Testis (tissue), 3 donors: Measurements from ENCODE around the gene ETAA1. TPM values are rescaled to one million over a fixed set of nuclear protein-coding genes. Genes with fewer than 3 reads are reported as not detected.
A peak's percentile ranks its signal among the peaks of the same experiment; 100 is the strongest.

Experiments
- DNase-seq: peaks from one replicate; pipeline ENCODE4 v3.0.0-alpha.2; 2019
- H3K27ac ChIP-seq, 2 donors: fragments of 200-600 bp; sonication (generic); one replicate each; pipeline ENCODE4 v1.5.1; 2019
- H3K27me3 ChIP-seq: fragments of 200-600 bp; sonication (generic); one replicate; pipeline ENCODE4 v1.5.1; 2019
- H3K36me3 ChIP-seq: fragments of 200-600 bp; sonication (generic); one replicate; pipeline ENCODE4 v1.5.1; 2017; ENCODE audit warnings: low read depth; ENCODE audit errors: missing control alignments
- H3K4me1 ChIP-seq: fragments of 200-600 bp; sonication (generic); one replicate; pipeline ENCODE4 v1.5.1; 2019
- H3K4me3 ChIP-seq, 2 donors: fragments of 200-600 bp; sonication (generic); one replicate each; pipeline ENCODE4 v1.5.1; 2017 to 2019
- H3K9me3 ChIP-seq: fragments of 200-600 bp; sonication (generic); one replicate; pipeline ENCODE4 v1.5.1; 2017
- CTCF ChIP-seq, 3 experiments: fragments of 450-650 bp in 2 of 3; fragments of 200-600 bp in 1 of 3; sonication (generic) in 1 of 3; IDR thresholded peaks; one replicate each; pipeline ENCODE4 v1.5.1; 2016 to 2019; ENCODE audit warnings: antibody characterized with exemption in 3 of 3, mild to moderate bottlenecking in 2 of 3, moderate library complexity in 1 of 3
- POLR2A ChIP-seq: fragments of 450-650 bp; IDR thresholded peaks from one replicate; pipeline ENCODE4 v1.6.1; 2017; ENCODE audit warnings: antibody characterized with exemption, mild to moderate bottlenecking, moderate library complexity
- WGBS, 2 donors: methylation state at CpG; one replicate each; pipeline ENCODE4 v1.1.5; 2018; 5-methylcytosine and 5-hydroxymethylcytosine counted together
- intact Hi-C: fragments of 100-400 bp; cut with DNase I; formaldehyde crosslinking; loops from one replicate; pipeline ENCODE4 v1.15.1; 2023; ENCODE audit warnings: low total_unique reads
- polyA plus RNA-seq: library from polyadenylated mRNA; stranded (reverse); fragments of 350-450 nt; fragmentation: Illumina TruSeq; extraction: RNeasy Lipid Tissue Mini Kit (QIAGEN cat#74804); gene quantifications from one replicate; pipeline ENCODE4 v1.2.3, GENCODE V29; 2014; ENCODE audit warnings: low read depth, low replicate concordance; ENCODE audit not compliant: insufficient read depth
- total RNA-seq, 2 donors: library from RNA; depleted of rRNA; stranded (reverse); fragments of >200 nt; gene quantifications; one replicate each; pipeline ENCODE4 v1.2.3, GENCODE V29; 2016

ETAA1 gene
- total and polyA plus RNA-seq, 3 donors from 2014 or later: 4.4 to 19.2 (median 18.7) TPM

GRCh38 chr2:67378555-67378954 lies 18.6 kb upstream of the ETAA1 start:
- H3K27me3 ChIP-seq: no peaks in the 10 kb centered on the region
- no peak for DNase-seq
- H3K4me1 ChIP-seq: no peaks in the 10 kb centered on the region
- no peaks in the 10 kb centered on the region for H3K9me3 ChIP-seq
- intact Hi-C loops: no loop called here
- no peak overlapping the region for H3K4me3 ChIP-seq
- no peak overlapping the region for H3K27ac ChIP-seq
- WGBS, 2 donors: 85 to 93% methylated on average over 1 of the region's 1 CpG
- H3K36me3 ChIP-seq: no peaks in the 10 kb centered on the region
- no peak for TF ChIP-seq CTCF (IDR thresholded peaks at IDR 0.05)
- no peak for TF ChIP-seq POLR2A

- no peak for DNase-seq
- no peak overlapping the region for H3K4me3 ChIP-seq
- H3K36me3 ChIP-seq: no peaks in the 10 kb centered on the region
- H3K27ac ChIP-seq: no peak overlapping the region
- intact Hi-C loops: no loop called here
- no peak for TF ChIP-seq POLR2A
- no peak for TF ChIP-seq CTCF (IDR thresholded peaks at IDR 0.05)
- 100% methylated on average over 1 of the region's 1 CpG for WGBS, 2 donors
- no peaks in the 10 kb centered on the region for H3K27me3 ChIP-seq
- H3K9me3 ChIP-seq: no peaks in the 10 kb centered on the region
- no peaks in the 10 kb centered on the region for H3K4me1 ChIP-seq
Observed at GRCh38 chr2:67379048-67379447, 18.1 kb upstream of the ETAA1 start.

DNA sequence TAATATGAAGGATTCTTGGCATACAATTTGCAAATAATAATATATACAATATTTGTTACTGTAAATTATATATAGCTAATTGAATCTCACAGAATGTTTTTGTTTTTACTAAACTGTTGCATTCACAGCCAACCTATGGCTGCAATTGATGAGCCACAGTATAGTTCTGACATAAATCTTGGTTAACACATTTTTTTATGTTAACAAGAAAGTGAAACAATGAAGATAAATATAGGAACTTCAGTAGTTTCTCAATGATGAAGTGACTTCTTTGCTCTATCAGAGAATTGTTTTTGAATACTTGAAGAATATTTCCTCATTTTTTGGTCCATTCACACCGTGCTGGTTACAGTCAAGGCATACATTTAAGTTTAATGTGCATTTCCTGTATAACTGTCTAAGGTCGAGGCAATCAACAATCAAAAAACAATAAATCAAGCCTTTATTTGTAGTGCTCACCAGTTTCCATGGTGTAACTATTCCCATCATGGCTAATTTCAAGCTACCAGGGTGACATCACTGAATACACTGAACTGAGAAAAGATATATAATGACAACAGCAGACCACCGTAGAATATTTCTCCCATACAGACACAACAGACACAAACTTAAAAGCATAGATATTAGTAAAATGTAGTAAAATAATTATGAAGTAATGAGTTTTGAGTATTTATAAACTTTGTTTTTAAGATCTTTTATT lies 12.9 kb upstream of the ETAA1 start:
- 63 to 83% methylated on average over 3 of the region's 3 CpGs for WGBS, 2 donors

GRCh38 chr2:67388680-67389079 lies 8.5 kb upstream of the ETAA1 start:
- no peak overlapping the region for H3K4me3 ChIP-seq
- intact Hi-C loops: no loop called here
- peaks cover 8% of the 10 kb centered on the region for H3K4me1 ChIP-seq
- no peak for DNase-seq
- H3K9me3 ChIP-seq: no peaks in the 10 kb centered on the region
- WGBS, 2 donors: 87 to 94% methylated on average over 2 of the region's 2 CpGs
- H3K36me3 ChIP-seq: no peaks in the 10 kb centered on the region
- peak overlapping the region in 1 of 2 donors; percentile 34 for H3K27ac ChIP-seq
- TF ChIP-seq POLR2A (no peak), CTCF (IDR thresholded peaks at IDR 0.05) (no peak)
- no peaks in the 10 kb centered on the region for H3K27me3 ChIP-seq

More for the DNA sequence above, 12.9 kb upstream of the ETAA1 start:
- H3K27me3 ChIP-seq: no peaks in the 10 kb centered on the region
- no peaks in the 10 kb centered on the region for H3K9me3 ChIP-seq
- H3K36me3 ChIP-seq: no peaks in the 10 kb centered on the region
- no peak overlapping the region for H3K27ac ChIP-seq
- no peak for DNase-seq
- intact Hi-C loops: no loop called here
- H3K4me1 ChIP-seq: peaks cover under 1% of the 10 kb centered on the region
- H3K4me3 ChIP-seq: no peak overlapping the region
- no peak for TF ChIP-seq CTCF (IDR thresholded peaks at IDR 0.05)
- no peak for TF ChIP-seq POLR2A

GRCh38 chr2:67389286-67389685 lies 7.8 kb upstream of the ETAA1 start:
- H3K4me1 ChIP-seq: peaks cover 8% of the 10 kb centered on the region
- no peak for DNase-seq
- TF ChIP-seq POLR2A: no peak
- no peak for TF ChIP-seq CTCF (IDR thresholded peaks at IDR 0.05)
- no peaks in the 10 kb centered on the region for H3K27me3 ChIP-seq
- intact Hi-C loops: no loop called here
- no peaks in the 10 kb centered on the region for H3K9me3 ChIP-seq
- peak overlapping the region in 1 of 2 donors; percentile 34 for H3K27ac ChIP-seq
- no peak overlapping the region for H3K4me3 ChIP-seq
- WGBS, 2 donors: 42 to 54% methylated on average over 2 of the region's 2 CpGs
- H3K36me3 ChIP-seq: no peaks in the 10 kb centered on the region
